Suprapubic skin (tissue), 4 donors: ENCODE measurements around the gene ELMO1.

ENCODE experiments used
- POLR2A ChIP-seq, 2 donors: fragments of 450-650 bp; IDR thresholded peaks; one replicate each; pipeline ENCODE4 v1.6.1; 2017; ENCODE audit warnings: antibody characterized with exemption in 2 of 2, mild to moderate bottlenecking in 2 of 2, moderate library complexity in 2 of 2
- POLR2AphosphoS5 ChIP-seq, 3 donors: sonication (generic); formaldehyde crosslinking; IDR thresholded peaks; one replicate each; pipeline ENCODE4 v1.6.1; 2017; ENCODE audit warnings: antibody characterized with exemption in 3 of 3
- TF ChIP-seq, protein P1 (sequence below), 2 donors: fragments of 200-600 bp in 1 of 2; fragments of 450-650 bp in 1 of 2; sonication (generic) in 1 of 2; IDR thresholded peaks; one replicate each; pipeline ENCODE4 v1.5.1; 2016 to 2019; ENCODE audit warnings: antibody characterized with exemption in 2 of 2, mild to moderate bottlenecking in 1 of 2, moderate library complexity in 1 of 2

DNA sequence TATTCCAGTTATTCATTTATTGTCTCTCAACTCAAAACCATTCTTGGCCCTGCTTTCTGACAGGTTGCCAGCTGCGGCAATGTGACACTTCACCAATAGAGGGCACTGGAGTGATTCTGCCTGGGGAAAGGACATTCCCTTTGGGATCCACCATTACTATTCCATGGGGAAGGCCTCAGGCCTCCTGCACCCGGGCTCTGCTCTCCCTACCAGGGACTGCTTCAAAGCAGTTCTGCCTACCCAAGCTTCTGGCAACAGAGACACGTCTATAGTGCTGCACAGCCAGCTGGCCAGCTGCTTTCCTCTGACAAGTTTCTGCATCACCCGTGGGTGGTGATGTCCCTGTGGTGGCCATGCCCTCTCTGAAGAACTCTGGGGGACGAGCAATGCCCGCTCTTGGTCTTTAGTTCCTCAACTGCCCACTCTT lies 163.8 kb downstream of the ELMO1 start:
- TF ChIP-seq, protein P1, sequence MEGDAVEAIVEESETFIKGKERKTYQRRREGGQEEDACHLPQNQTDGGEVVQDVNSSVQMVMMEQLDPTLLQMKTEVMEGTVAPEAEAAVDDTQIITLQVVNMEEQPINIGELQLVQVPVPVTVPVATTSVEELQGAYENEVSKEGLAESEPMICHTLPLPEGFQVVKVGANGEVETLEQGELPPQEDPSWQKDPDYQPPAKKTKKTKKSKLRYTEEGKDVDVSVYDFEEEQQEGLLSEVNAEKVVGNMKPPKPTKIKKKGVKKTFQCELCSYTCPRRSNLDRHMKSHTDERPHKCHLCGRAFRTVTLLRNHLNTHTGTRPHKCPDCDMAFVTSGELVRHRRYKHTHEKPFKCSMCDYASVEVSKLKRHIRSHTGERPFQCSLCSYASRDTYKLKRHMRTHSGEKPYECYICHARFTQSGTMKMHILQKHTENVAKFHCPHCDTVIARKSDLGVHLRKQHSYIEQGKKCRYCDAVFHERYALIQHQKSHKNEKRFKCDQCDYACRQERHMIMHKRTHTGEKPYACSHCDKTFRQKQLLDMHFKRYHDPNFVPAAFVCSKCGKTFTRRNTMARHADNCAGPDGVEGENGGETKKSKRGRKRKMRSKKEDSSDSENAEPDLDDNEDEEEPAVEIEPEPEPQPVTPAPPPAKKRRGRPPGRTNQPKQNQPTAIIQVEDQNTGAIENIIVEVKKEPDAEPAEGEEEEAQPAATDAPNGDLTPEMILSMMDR (IDR thresholded peaks at IDR 0.05), result peak; percentile 22 to 63
- TF ChIP-seq POLR2A (IDR thresholded peaks at IDR 0.05), result no peak
- TF ChIP-seq POLR2AphosphoS5 (IDR thresholded peaks at IDR 0.05), result no peak
